HG03571 (cell line): ENCODE data around the gene APOM.
A peak's percentile ranks its signal among the peaks of the same experiment; 100 is the strongest.

ENCODE experiments used
- ATAC-seq: cut with Tn5 transposase; IDR thresholded peaks from one replicate; pipeline ENCODE4 v1.9.1; 2021; ENCODE audit not compliant: unreplicated experiment

APOM gene

DNA sequence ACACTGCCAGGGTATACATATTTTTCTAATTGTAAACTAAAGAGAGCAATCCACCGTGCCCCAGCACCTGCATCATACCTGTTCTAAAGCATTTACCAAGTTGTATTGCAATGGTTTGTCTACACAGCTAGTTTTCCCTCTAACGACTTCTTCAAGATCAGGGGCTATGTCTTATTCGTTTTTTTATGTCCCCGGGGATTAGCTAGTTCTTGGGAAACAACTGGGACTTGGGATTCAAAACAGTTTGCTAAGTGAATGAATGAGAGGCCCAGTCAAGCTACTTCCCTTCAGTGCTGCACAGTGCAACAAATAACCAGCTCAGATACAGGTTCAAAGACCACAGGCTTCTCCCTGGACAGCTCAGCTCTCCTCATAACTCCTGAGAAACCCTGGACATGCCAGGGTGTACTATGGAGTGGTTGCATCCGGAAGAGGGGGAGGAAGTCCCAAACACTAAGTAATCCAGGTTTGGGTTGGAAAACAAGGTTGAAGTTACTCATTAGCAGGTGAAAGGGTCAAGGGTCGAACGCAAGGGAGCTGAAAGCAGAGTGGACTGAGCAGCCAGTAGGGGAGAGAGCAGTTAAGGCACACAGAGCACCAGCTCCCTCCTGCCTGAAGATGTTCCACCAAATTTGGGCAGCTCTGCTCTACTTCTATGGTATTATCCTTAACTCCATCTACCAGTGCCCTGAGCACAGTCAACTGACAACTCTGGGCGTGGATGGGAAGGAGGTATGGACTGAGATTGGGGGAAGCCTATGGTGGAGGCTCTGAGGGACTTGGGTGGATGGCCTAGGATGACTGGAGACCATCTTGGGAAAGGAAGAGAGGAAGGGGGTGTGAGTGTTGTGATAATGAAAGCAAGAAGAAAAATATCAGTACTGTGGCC is at the start of gene APOM:
Gene APOM (plus strand): TSS at position 546 of the 889 bp plus-strand sequence. CDS start 73 bp downstream, at position 619.
- ATAC-seq: no peak

DNA sequence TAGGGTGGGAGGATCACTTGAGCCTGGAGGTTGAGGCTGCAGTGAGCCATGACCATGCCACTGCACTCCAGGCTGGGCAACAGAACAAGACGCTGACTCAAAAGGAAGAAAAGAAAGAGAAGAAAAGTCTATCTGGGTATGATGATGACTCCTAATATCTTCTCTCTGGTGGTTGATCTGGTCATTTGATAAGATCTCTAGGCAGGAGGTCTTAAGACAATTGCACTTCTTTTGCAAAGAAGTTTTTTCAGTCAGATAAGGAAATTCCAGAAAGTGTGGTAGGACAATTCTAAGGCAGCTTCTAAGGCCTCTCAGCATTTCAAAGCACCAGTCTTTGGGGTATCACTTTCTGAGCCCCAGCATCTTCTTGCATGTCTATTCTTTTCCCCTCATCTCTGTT is 48.4 kb upstream of the APOM start:
- ATAC-seq: no peak

DNA sequence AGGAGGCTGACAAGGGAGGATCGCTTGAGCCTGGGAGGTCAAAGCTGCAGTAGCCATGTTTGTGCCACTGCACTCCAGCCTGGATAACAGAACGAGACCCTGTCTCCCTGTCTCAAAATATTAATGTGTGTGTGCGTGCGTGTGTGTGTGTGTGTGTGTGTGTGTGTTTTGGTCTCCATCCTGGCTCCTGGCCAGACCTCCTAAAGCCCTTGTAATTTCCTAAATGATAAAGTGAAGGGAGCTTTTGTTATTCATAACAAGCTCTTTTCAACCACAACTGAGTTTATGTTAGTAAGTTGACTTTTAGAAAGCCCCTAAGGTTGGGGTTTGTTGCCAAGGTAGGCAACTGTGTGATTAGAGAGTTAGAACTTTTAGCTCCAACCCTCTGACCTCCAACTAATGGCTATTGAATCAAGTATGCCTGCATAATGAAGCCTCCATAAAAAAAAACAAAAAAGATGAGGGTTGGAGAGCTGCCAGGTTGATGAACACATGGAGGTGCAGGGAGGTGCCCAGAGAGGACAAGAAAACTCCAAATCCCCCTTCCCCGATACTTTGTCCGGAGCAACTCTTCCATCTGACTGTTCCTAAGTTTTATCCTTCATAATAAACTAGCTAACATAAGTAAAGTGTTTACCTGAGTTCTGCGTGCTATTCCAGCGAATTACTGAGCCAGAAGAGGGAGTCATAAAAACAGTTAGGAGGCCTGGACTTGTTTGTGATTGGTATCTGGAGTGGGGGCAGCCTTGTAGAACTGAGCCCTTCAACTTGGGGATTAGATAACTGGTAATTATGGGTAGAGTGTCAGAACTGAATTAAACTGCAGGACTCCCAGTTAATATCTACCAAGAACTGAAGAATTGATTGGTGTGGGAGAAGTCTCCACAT is 45.9 kb upstream of the APOM start:
- no peak for ATAC-seq

DNA sequence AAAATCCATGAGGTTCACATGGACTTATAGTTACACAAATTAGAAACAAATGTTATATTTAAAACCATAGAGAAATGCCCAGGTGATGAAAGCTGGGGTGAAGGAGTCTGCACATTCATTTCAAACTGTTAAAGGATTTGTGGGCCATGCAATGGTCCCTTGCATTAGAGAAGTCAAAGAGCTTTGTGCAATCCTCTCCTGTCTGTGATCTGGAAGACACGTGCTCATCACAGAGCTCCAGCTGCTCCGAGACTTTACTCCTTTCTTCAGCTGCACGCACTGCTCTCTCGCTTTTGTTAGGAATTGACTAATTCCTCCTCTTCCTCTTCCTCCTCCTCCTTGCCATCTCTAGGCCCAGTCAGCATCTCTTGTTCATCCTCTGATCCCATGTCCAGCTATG is 44.7 kb upstream of the APOM start:
- no peak for ATAC-seq

DNA sequence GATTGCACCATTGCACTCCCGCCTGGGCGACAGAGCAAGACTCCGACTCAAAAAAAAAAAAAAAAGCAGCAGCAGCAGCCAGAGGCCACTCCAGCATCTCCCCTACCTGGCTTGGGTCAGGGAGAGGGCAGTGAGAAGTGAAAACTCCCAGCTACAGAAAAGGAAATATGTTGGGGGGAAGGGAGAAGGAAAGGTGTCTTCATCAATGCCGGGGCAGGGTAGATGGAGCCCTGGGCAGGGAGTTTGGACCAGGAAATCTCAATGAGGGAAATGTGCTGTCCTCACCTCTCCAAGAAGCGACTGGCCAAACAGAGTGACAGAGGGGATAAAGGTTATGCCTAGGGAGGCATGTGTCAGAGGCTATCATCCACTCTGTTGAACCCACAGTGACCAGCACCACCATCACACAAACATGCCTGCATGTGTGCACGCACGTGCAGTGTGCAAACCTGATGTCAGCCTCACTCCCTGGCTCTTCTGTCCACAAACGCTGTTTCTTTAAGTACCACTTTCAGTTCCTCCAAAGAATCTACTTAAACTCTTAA is 41.5 kb upstream of the APOM start:
- no peak for ATAC-seq

DNA sequence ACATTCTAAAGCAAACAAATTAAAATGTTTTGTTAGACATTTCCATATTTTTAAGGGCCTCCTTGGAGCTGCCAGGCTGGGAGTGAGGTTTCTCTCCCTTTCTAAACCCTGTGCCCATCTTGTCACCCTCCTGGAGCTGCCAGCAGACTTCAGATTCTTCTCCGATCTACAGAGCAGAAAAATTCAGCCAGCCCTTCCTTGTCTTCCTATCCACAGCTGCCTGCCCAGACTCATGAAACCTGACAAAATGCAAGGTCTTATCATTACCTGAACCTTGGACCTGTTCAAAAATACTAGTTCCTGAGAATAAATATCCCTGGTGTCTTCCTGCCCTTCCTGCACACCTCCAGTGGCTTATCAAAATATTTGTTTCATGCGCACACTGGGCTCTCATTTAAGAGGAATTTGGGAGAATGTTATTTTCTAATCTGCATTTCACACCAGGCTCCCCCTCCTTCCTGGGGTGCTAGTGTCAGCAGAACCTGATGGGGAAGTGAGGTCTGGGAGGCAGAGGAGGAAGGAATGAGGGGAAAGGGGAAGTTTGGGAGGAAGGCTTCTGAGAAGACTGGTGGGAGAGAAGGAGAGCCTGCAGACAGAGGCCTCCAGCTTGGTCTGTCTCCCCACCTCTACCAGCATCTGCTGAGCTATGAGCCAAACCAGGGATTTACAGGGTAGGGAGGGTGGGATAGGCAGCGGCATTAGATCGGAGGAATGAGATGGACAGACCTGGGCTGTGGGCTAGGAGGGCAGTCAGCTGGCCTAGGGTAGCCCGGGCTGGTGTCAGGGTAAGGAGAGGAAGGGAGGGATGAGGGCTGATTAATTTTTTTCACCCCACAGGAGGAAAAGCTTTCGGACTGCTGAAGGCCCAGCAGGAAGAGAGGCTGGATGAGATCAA is 40.8 kb upstream of the APOM start, which contains the start of gene AIF1:
Gene AIF1 (plus strand): TSS at position 551 of the 895 bp plus-strand sequence. CDS start 96 bp downstream, at position 647.
- no peak for ATAC-seq

DNA sequence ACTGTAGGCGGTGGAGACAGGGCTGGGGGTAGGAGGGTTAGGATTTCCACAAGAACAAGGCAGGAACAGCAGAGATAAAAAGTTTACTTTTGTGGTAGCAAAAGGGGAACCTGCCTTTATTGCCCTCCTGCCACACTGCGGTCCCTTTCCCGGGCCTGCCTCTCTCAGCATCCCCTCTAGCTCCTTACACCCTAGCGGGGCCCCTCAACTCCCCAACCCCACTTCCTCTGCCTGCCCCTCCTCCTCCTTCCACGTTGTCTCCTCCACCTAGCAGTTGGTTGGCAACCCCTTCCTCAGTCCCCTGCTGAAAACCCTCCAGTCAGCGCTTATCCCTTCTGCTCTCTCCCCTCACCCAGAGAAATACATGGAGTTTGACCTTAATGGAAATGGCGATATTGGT is 39.9 kb upstream of the APOM start:
- no peak for ATAC-seq

DNA sequence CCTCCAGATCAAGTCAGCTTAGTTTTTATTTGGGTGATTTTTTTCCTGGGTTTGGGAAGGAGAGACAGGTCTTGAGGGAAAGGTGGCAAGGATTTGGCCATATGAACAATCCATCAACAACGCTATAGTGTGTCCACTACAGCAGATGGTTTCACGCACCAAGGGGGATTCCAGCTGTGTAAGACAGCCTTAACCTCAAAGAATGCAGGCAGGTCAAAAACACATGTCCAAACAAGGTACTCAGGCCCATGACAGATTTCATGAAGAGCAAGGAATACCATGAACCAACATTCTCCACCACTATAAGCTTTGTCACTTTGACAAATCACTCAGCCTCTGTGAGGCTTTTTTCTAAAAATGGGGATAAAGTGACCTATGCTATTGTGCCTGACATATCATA is 38.7 kb upstream of the APOM start:
- ATAC-seq: no peak

DNA sequence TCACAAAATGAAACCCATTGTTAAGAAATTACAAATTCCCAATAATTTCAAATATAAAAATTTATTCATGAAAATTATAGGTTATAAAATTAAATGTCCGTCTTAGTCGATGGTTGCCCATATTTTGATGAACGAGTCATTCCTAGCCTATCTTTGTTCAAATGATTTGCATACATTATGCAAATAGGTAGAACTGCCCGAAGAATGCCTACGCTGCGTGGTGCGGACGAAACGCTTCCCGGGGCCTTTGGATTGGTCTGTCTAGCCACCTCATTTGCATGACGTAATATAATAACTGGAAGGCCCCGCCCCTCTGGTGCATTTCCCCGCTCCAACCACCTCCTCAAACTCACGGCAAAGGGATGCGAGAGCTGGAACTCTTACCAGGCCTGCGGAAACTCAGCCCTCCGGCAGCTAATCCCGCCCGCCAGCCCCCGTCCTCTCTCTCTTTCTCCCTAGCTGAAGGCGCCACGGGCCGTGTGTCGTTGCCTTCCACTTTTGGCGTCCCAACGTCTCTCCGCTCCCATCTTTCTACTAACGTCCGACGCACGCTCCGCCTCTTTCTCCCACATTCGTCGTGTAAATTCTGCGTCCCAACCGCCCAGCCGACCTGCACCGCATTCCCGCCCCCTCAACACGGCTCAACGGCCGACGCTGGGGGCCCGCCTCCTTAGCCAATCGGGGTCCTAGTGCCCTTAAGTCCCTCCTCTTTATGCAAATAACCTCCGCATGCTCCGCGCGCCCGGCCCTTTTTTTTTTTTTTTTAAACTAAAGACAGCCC is 35.7 kb upstream of the APOM start:
- ATAC-seq: peak; percentile 72

DNA sequence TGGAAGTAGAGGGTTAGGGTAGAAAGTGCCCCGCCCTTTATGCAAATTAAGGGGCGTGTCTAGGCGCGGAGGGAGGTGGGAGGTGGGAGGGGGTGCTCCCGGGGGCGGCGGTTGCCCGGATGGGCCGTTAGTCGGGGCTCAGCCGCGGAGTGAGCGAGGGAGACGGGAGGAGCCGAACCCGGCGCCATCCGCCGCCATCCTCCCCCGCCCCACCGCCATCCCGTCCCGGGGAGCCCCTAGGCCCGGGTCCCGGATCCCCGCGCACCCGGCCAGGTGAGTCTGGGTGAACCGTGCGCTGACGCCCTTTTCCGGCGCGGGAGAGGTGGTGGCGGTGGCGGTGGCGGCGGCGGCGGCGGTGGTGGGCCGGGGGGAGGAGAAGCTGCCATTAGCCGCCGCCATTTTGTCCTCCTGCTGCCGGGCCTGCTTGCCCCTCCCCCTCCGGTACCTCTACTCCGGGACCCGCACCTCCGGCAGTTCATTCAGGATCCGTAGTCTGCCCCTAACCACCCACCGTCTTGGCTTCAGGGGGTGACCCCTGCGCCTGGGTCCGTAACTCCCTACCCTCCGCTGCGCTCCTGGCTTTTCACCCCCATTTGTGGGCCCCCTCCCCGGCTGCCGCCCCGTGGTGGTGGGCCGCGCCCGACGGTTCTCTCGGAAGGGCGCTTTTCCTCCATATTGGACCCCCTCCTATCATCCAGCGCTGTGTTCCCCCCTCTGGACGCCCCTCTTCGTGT is 34.9 kb upstream of the APOM start, which contains the start of gene PRRC2A:
Gene PRRC2A (plus strand): TSS at position 130 of the 734 bp plus-strand sequence. CDS start 2,075 bp downstream, outside the sequence.
- ATAC-seq: peak; percentile 41

DNA sequence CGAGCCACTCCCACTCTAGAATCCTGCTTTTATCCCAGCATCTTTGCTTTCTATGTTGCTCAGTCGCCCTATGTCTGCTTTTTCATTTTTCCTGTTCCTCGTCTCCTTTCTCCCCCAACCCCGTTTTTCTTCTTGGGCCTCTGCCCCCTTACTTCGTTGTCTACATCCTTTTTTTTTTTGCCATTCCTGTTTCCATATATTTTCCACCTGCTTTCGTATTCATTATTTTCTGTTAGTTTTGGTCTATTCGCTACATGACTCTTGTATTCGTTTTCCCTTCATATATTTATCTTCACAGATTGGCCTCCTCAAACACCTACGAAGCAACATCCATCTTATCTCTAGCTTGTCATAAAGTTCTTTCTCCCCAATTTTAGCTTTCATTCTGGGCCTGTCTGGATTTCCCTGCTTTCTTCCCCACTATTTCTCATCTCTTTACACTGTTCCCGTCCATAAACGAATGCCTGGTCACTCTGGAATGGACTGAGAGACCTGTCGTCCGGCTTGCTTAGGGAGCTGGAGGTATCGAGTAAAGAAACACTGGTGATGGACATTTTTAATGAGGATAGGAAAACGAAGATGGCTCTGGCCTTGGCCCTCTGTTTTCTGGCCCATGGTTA is 34.3 kb upstream of the APOM start:
- no peak for ATAC-seq

DNA sequence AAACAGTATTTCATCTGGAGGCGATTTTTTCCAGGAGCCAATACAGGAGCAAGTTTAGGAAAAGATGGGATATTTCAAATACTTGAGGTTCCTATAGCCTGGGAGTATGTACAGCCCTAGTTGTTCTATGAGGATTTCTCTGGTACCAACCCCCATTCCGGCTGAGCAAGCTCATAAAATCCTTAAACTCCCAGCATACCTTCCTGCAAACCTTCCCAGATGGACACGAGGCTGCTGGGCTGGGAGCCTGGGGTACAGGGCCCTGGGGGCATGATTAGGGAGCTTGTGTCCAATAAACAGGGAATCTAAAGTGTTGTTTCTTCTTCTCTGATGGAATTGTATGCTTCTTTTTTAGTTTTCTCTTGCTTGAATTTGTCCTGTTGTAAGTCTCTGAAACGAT is 33.7 kb upstream of the APOM start:
- ATAC-seq: no peak

DNA sequence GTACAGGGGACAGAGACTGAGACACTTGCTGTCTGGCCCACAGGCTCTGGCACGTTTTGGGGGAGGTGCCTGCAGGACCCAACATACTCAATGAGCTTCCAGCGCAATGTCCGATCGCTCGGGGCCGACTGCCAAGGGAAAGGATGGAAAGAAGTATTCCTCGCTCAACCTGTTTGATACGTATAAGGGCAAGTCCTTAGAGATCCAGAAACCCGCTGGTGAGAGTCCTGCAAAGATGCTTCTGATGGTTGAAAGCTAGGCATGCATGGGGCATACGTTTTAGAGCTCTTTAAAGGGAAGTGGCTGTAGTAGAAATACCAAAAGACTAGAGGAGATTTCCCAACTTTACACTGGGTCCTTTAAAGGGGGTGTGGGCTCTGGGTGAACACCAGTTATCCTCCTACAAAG is 33.0 kb upstream of the APOM start:
- no peak for ATAC-seq

DNA sequence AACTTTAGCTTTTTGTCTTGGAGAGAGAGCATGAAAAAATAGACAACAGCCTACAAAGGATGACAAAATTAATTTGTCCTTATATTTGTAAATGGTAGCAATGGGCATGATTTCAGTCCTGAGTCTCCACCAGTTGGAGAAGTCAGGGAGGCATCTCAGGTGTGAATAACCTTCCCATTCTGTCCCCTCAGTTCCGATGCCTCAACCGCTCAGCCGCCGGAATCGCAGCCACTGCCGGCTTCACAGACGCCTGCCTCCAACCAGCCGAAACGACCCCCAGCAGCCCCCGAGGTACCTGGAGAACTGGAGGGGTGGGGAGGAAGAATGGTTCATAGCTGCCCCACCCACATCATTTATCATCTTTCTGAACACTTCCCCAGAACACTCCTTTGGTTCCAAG is 31.6 kb upstream of the APOM start:
- ATAC-seq: no peak

DNA sequence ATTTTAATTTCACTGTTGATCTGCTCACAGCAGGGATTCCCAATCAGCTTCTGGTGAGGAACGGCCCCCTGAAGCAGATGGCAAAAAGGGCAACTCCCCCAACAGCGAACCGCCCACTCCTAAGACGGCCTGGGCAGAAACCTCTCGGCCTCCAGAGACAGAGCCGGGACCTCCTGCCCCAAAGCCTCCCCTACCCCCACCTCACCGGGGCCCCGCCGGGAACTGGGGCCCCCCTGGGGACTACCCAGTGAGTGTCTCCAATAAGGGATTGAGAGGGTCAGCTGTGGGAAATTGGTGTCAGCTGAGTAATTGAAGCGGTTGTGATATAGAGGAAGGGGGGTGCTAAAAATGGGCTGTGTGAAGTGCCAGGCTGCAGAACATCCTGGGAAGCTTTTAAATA is 28.7 kb upstream of the APOM start:
- no peak for ATAC-seq

DNA sequence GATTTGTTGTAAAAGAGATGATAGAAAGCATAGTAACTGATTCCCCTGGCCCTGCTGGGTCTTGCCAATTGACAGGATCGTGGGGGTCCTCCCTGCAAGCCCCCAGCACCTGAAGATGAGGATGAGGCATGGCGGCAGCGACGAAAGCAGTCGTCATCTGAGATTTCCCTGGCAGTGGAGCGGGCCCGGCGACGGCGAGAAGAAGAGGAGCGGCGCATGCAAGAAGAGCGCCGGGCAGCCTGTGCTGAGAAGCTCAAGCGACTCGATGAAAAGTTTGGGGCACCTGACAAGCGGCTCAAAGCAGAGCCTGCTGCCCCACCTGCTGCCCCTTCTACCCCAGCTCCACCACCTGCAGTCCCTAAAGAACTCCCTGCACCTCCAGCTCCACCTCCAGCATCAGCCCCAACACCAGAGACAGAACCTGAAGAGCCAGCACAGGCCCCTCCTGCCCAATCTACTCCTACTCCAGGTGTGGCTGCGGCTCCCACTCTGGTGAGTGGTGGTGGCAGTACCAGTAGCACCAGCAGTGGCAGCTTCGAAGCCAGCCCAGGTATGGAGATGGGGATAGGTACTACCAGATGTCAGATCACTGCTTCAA is 27.9 kb upstream of the APOM start:
- ATAC-seq: no peak

DNA sequence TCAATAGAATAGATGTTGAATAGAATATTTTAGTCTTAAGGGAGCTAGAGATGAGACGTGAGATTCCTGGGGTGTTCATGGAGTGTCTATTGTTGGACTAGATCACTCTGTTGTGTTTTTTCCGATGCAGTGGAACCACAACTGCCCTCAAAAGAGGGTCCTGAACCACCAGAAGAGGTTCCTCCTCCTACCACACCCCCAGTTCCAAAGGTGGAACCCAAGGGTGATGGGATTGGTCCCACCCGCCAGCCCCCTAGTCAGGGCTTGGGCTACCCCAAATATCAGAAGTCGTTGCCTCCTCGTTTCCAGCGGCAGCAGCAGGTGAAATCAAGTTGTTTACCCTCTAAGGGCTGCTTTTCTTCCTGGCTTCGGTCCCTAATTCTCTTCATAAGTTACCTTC is 26.7 kb upstream of the APOM start:
- ATAC-seq: no peak
